GM13976 (cell line): ENCODE data around the gene PARD3.
"Not testable (repeated sequence)": the region's sequence is repeated elsewhere in the genome, so short reads cannot be mapped to it uniquely, and the experiment has no call there.

Experiments used
- DNase-seq: peaks from one replicate; pipeline ENCODE4 v3.0.0; 2012; ENCODE audit warnings: low spot score
- CTCF ChIP-seq: IDR thresholded peaks from 2 replicates; pipeline ENCODE4 v1.5.1; 2012; ENCODE audit warnings: borderline replicate concordance, mild to moderate bottlenecking; ENCODE audit not compliant: insufficient read depth; ENCODE audit errors: extremely low read depth, missing control alignments, control extremely low read depth
- in situ Hi-C: fragments of 300-500 bp; cut with MboI; formaldehyde crosslinking; loops from one replicate; pipeline ENCODE4 v1.12.0; 2022; ENCODE audit warnings: low sequenced_read_pairs, mixed read lengths, inconsistent platforms; ENCODE audit not compliant: unreplicated experiment

Gene PARD3

DNA sequence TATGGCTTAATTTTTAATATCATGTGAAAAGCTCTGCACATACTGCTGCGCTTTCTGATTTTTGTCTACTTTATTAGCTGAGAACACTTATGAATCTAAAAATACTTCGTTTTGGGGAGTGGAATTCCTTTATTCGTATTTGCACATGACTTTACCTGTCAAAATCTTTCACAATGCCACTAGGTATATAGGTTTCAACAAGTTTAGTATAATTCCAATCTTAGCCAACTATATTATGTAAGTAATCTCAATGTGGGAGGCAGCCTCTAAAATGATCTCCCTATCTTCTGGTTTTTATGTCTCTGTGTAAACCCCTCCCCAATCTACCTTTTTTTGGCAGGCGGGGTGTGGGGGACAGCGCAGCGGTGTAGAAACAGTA, 55.3 kb downstream of the PARD3 start:
- no peak for TF ChIP-seq CTCF
- in situ Hi-C loops, result no loop called here
- no peak for DNase-seq

DNA sequence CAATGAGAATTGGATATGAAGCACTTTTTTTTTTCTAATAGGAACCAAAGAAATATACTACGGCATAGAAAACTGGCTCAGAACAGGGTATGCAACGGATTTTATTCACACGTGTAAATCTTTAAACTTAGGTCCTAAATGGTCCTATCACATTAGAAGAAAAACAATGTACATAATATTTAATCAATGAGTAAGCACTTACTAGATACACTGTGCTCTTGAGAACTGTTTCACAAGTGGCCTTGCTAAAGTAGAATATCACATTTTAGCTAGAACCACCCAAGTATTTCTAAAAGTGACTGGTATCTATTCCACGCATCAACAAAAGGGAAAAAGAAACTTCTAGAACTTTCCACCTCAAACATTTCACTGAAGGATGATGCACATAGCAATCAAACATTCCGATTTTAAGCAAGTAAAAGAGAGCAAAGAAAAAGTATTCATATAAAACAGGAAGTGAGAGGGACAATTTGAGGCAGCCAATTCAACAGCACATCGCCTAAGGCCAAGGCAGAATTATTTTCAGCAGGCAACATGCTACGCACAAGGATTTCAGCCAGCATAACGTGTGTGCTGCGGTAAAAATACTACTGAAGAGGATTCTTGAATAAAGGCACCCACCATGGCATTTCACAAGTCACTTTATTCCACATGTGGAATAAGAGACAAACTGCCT, 55.8 kb downstream of the PARD3 start:
- in situ Hi-C loops, result no loop called here
- DNase-seq, result no peak
- TF ChIP-seq CTCF, result peak; percentile 3

DNA sequence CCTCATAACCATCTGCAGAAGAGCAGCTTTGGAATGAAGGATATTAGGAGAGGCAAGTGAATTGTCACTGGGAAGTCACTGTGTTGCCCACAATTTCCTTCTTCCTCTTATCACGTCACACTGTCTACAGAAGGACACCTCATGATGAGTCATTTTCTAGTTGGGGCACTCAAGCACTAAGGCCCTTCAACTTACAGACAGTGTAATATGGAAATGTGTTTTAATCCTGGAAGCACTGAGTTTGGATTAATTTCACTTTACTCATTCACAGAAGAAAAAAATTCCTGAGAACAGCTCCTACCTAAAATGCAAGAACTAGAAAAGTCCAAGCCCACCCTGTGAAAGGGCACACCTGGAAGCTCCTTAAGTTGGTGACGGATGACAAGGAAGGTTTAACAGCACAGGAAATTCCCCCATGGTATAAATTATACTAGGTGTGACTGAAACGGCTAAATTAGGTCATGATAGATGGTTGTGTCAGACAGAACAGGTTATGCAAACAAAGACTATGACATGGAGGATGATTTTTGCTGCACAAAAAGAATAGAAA, 56.6 kb downstream of the PARD3 start:
- in situ Hi-C loops, result no loop called here
- no peak for DNase-seq

GRCh38 chr10:34757933-34758332, 57.2 kb downstream of the PARD3 start:
- in situ Hi-C loops, result no loop called here
- no peak for TF ChIP-seq CTCF
- DNase-seq, result no peak

More for the DNA sequence above, 56.6 kb downstream of the PARD3 start:
- TF ChIP-seq CTCF, result no peak

- in situ Hi-C loops, DNase-seq: not testable (repeated sequence)
These were observed 57.9 kb downstream of the PARD3 start for GRCh38 chr10:34757181-34757580.

DNA sequence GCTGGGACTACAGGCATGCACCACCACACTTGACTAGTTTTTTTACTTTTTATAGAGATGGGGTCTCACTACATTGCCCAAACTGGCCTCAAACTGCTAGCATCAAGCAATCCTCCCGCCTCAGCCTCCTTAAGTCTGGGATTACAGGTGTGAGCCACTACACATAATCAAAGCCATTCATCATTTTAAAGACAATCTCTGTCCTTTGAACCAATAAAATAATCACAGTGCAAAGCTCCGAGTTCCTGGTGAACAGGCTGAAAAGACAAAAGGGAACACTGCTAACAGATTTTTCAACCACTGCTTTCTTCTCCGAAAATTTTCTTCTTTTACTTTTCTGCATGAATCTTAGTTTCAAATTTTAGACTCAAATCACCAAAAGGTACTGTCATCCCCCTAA, 58.5 kb downstream of the PARD3 start:
- in situ Hi-C loops, result no loop called here
- DNase-seq, result no peak

More for the DNA sequence above, 58.5 kb downstream of the PARD3 start:
- TF ChIP-seq CTCF, result no peak
